SU-DHL-6 (cell line): ENCODE measurements around the gene C22orf15.

Experiments
- EZH2phosphoT487 ChIP-seq: fragments of 200-600 bp; sonication (generic), shearing (Covaris generic); conservative IDR thresholded peaks from 2 replicates; pipeline ENCODE4 v1.6.1; 2018; ENCODE audit warnings: mild to moderate bottlenecking, antibody characterized with exemption, low read length, moderate library complexity, mixed read lengths
- TF ChIP-seq, protein P1 (sequence below): fragments of 200-600 bp; sonication (generic); IDR thresholded peaks from one replicate; pipeline ENCODE4 v1.5.1; 2017; ENCODE audit warnings: antibody characterized with exemption, mild to moderate bottlenecking, low read length, moderate library complexity; ENCODE audit not compliant: insufficient read depth, poor library complexity, severe bottlenecking

DNA sequence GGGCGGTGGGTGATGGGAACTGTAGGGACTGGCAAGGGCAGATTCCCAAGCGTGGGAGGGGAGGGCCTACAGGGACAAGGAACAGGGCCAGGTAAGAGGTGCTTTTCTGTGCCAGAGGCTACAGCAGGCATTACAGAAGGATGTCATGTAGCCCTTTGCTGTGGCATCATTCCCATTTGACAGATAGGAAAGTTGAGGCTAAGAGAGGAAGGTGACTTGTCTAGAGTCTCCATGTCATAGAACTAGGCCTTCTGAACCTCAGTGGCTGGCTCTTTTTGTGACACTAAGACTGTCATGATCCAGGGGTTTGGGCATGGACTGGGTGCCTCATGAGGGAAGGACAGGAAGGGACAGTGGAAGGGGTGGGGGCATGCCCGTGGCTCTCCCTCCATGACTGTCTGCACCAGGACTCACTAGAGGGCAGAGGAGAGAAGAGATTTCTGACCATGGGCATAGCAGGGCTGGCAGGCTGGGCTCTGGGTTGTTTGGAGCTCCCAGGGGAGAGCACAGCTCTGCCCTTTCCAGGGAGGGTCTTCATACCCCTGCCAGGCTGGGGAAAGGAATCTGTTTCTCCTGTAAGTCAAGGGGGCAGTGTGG is 13.1 kb downstream of the C22orf15 start:
- TF ChIP-seq, protein P1, sequence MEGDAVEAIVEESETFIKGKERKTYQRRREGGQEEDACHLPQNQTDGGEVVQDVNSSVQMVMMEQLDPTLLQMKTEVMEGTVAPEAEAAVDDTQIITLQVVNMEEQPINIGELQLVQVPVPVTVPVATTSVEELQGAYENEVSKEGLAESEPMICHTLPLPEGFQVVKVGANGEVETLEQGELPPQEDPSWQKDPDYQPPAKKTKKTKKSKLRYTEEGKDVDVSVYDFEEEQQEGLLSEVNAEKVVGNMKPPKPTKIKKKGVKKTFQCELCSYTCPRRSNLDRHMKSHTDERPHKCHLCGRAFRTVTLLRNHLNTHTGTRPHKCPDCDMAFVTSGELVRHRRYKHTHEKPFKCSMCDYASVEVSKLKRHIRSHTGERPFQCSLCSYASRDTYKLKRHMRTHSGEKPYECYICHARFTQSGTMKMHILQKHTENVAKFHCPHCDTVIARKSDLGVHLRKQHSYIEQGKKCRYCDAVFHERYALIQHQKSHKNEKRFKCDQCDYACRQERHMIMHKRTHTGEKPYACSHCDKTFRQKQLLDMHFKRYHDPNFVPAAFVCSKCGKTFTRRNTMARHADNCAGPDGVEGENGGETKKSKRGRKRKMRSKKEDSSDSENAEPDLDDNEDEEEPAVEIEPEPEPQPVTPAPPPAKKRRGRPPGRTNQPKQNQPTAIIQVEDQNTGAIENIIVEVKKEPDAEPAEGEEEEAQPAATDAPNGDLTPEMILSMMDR = no peak
- no peak for TF ChIP-seq EZH2phosphoT487
